Natural killer cell (primary cell): ENCODE measurements around the gene CADM4. TPM values are rescaled to one million over a fixed set of nuclear protein-coding genes. Genes with fewer than 3 reads are reported as not detected.

Experiments used
- ATAC-seq, 3 donors: fragments of 150-1000 bp in 2 of 3; fragments of 200-7000 bp in 1 of 3; cut with Tn5 transposase; 1 replicate in 1 of 3; 2 replicates in 2 of 3; pipeline ENCODE4 v1.10.0; 2021; ENCODE audit warnings: mild to moderate bottlenecking in 2 of 3, moderate library complexity in 2 of 3
- DNase-seq, 2 donors: peaks; one replicate each; pipeline versions ENCODE4 v3.0.0 to v3.0.0-alpha.2; 2013 to 2021; ENCODE audit warnings: mixed read lengths in 1 of 2
- H3K27ac ChIP-seq: one replicate; pipeline ENCODE4 v1.5.1; 2013; ENCODE audit warnings: mild to moderate bottlenecking, low read length
- H3K27me3 ChIP-seq: one replicate; pipeline ENCODE4 v1.6.1; 2013; ENCODE audit warnings: low read length; ENCODE audit not compliant: control insufficient read depth, insufficient read depth
- H3K36me3 ChIP-seq: one replicate; pipeline ENCODE4 v1.6.1; 2013; ENCODE audit warnings: low read length; ENCODE audit not compliant: control insufficient read depth, insufficient read depth
- H3K4me1 ChIP-seq: one replicate; pipeline ENCODE4 v1.6.1; 2013; ENCODE audit warnings: low read length; ENCODE audit not compliant: control insufficient read depth, insufficient read depth
- H3K4me3 ChIP-seq: one replicate; pipeline ENCODE4 v1.5.1; 2013; ENCODE audit warnings: low read length
- H3K9me3 ChIP-seq: one replicate; pipeline ENCODE4 v1.6.1; 2013; ENCODE audit warnings: low read length; ENCODE audit not compliant: control insufficient read depth, insufficient read depth
- H3K27ac Mint-ChIP-seq, 2 donors: one replicate each; pipeline ENCODE4 v1.8.0; 2022; ENCODE audit warnings: mild to moderate bottlenecking in 2 of 2, mixed read lengths in 2 of 2, moderate library complexity in 1 of 2
- H3K27me3 Mint-ChIP-seq, 2 donors: one replicate each; pipeline ENCODE4 v1.8.0; 2022; ENCODE audit warnings: low read depth in 2 of 2, mixed read lengths in 2 of 2
- H3K36me3 Mint-ChIP-seq: one replicate; pipeline ENCODE4 v1.8.0; 2022; ENCODE audit warnings: mixed read lengths
- H3K4me1 Mint-ChIP-seq, 2 donors: one replicate each; pipeline ENCODE4 v1.8.0; 2022; ENCODE audit warnings: mixed read lengths in 2 of 2
- H3K4me3 Mint-ChIP-seq: one replicate; pipeline ENCODE4 v1.8.0; 2022; ENCODE audit warnings: mild to moderate bottlenecking, moderate library complexity, mixed read lengths
- H3K9me3 Mint-ChIP-seq, 2 donors: one replicate each; pipeline ENCODE4 v1.8.0; 2022; ENCODE audit warnings: mixed read lengths in 2 of 2
- WGBS: methylation state at CpG from one replicate; pipeline ENCODE4 v1.1.7; 2013; ENCODE audit warnings: missing lambda C conversion rate; ENCODE audit not compliant: insufficient coverage; 5-methylcytosine and 5-hydroxymethylcytosine counted together
- intact Hi-C: fragments of 100-400 bp; cut with micrococcal nuclease; formaldehyde crosslinking; loops from one replicate; pipeline ENCODE4 v1.14.2; 2022
- total RNA-seq, 4 donors: library from RNA; stranded (reverse); fragments of 120-200 nt in 1 of 4; gene quantifications; one replicate each; pipeline versions ENCODE4 v1.2.3 to v1.2.4, GENCODE V29; 2013 to 2022
- TF ChIP-seq, protein P1 (sequence below): fragments of 200-600 bp; IDR thresholded peaks from one replicate; pipeline ENCODE4 v1.8.0; 2022; ENCODE audit warnings: antibody characterized with exemption

Gene CADM4
- total RNA-seq, 3 donors from 2014 or later (not counting 1 experiment from before 2014, with no cell fraction given), result 0.19 to 0.38 TPM; not detected in 1

- Histone ChIP-seq H3K9me3 (no peaks in the 10 kb centered on the region), H3K36me3 (no peaks in the 10 kb centered on the region), H3K4me3 (no peak overlapping the region), H3K27me3 (peaks cover 4% of the 10 kb centered on the region), H3K27ac (no peak overlapping the region), H3K4me1 (peaks cover 11% of the 10 kb centered on the region)
- intact Hi-C loops, result no loop called here
- no peak overlapping the region for H3K27ac Mint-ChIP-seq
- DNase-seq (peak in 1 of 2 donors; percentile 37), ATAC-seq (peak in 1 of 3 donors; percentile 30)
- H3K9me3 Mint-ChIP-seq, result no peaks in the 10 kb centered on the region
- WGBS, result 79% methylated on average over 30 of the region's 32 CpGs
- H3K4me1 Mint-ChIP-seq, result peaks cover 0 to 32% of the 10 kb centered on the region in 2 donors
- TF ChIP-seq, protein P1, sequence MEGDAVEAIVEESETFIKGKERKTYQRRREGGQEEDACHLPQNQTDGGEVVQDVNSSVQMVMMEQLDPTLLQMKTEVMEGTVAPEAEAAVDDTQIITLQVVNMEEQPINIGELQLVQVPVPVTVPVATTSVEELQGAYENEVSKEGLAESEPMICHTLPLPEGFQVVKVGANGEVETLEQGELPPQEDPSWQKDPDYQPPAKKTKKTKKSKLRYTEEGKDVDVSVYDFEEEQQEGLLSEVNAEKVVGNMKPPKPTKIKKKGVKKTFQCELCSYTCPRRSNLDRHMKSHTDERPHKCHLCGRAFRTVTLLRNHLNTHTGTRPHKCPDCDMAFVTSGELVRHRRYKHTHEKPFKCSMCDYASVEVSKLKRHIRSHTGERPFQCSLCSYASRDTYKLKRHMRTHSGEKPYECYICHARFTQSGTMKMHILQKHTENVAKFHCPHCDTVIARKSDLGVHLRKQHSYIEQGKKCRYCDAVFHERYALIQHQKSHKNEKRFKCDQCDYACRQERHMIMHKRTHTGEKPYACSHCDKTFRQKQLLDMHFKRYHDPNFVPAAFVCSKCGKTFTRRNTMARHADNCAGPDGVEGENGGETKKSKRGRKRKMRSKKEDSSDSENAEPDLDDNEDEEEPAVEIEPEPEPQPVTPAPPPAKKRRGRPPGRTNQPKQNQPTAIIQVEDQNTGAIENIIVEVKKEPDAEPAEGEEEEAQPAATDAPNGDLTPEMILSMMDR, result no peak
- peaks cover 0 to 16% of the 10 kb centered on the region in 2 donors for H3K27me3 Mint-ChIP-seq
- H3K4me3 Mint-ChIP-seq, result no peak overlapping the region
- H3K36me3 Mint-ChIP-seq, result no peaks in the 10 kb centered on the region
Measured at GRCh38 chr19:43625918-43626579, 13.6 kb downstream of the CADM4 start.

DNA sequence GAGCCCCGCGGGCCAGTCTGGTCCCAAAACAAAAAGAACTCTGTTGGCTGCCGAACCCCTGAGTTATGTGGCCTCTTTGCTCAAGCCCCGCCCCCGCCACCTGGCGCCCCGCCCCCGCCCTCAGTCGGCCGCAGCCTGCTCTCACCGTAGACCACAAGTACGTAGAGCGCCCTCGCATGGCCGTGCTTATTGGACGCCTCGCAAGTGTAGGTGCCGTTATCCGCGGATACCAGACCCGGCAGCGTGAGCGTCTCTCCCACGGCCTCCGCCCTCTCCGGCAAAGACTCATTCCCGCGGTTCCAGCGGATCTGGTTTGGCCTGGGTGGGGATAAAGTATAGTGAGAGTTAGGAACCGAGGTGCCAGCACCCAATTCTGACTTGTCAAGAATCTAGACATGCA is 14.7 kb downstream of the CADM4 start:
- no peak overlapping the region for H3K4me3 ChIP-seq
- peaks cover 4% of the 10 kb centered on the region for H3K27me3 ChIP-seq
- peak; percentile 82 to 92 (median 90) for ATAC-seq
- DNase-seq, result peak; percentile 66 to 92
- H3K4me3 Mint-ChIP-seq, result no peak overlapping the region
- no peak overlapping the region for H3K27ac ChIP-seq
- H3K4me1 Mint-ChIP-seq, result peaks cover 11 to 42% of the 10 kb centered on the region in 2 donors
- H3K9me3 ChIP-seq, result no peaks in the 10 kb centered on the region
- intact Hi-C loops, result no loop called here
- TF ChIP-seq, protein P1, result peak; percentile 46
- no peaks in the 10 kb centered on the region for H3K36me3 Mint-ChIP-seq
- WGBS, result 7% methylated on average over 30 of the region's 30 CpGs
- H3K36me3 ChIP-seq, result no peaks in the 10 kb centered on the region
- H3K27ac Mint-ChIP-seq, result no peak overlapping the region
- H3K4me1 ChIP-seq, result peaks cover 16% of the 10 kb centered on the region
- no peaks in the 10 kb centered on the region for H3K9me3 Mint-ChIP-seq
- peaks cover 0 to 16% of the 10 kb centered on the region in 2 donors for H3K27me3 Mint-ChIP-seq

DNA sequence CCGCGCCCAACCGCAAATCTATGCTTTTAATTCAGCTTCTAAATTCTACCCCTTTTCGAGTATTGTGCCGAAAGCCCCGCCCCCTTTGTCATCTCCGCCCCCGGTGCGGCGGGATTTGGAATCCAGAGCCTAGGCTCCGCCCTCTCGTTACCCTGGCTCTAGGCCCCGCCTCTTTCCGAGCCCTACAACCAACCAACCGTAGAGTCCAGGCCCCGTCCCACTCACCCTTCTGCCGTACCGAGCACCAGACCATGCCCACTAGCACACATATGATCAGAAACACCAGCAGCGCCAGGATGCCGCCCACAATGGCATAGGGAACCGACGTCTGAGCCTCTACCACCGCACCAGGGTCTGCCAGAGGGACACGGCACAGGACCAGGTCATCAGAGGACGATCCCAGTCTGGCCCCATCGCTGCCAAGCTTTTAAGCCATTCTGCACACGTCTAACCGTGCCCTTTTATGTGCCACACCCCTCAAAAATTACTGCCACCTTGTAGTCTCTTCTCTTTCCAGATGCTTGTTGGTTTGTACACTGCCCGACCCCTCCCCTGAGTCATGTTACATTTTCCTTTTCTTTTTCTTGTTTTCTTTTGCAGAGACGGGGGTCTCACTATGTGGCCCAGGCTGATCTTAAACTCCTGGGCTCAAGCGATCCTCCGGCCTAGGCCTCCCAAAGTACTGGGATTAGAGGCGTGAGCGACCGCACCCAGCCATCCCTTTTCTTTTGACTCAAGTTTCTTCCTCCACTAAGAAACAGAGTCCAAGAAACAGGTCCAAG is 15.6 kb downstream of the CADM4 start:
- 87% methylated on average over 35 of the region's 35 CpGs for WGBS
- intact Hi-C loops, result no loop called here
- Mint-ChIP-seq H3K27me3 (peaks cover 0 to 16% of the 10 kb centered on the region in 2 donors), H3K4me1 (peaks cover 17 to 49% of the 10 kb centered on the region in 2 donors), H3K4me3 (peak overlapping the region; percentile 21), H3K27ac (no peak overlapping the region), H3K36me3 (no peaks in the 10 kb centered on the region), H3K9me3 (no peaks in the 10 kb centered on the region)
- Histone ChIP-seq H3K9me3 (no peaks in the 10 kb centered on the region), H3K4me1 (peaks cover 21% of the 10 kb centered on the region), H3K36me3 (no peaks in the 10 kb centered on the region), H3K4me3 (no peak overlapping the region), H3K27ac (no peak overlapping the region), H3K27me3 (peaks cover 4% of the 10 kb centered on the region)
- no peak for ATAC-seq
- TF ChIP-seq, protein P1, result no peak
- DNase-seq, result peak in 1 of 2 donors; percentile 19
